GM18517 (cell line): ENCODE data around the gene STX11.

ENCODE experiments used
- ATAC-seq: cut with Tn5 transposase; IDR thresholded peaks from one replicate; pipeline ENCODE4 v1.9.1; 2021; ENCODE audit warnings: mild to moderate bottlenecking, moderate library complexity; ENCODE audit not compliant: unreplicated experiment

Gene STX11

DNA sequence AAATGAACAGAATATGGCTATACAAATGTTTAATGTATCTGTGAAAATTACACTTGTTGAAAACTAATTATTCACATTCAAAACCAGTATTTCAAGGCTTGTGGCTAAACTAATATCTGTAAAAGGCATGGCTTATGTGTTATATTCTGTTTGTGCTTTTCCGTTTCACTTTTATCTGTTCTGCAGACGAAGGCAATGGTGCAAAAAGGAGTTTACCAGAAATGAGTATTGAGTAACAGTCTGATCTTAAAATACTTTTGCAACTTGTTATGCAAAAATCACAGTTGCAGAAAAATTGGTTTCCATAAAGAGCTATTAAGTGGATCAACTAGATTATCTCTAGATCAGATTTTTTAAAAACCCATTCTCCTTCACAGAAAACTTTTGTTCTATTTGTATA is 9.4 kb upstream of the STX11 start:
- ATAC-seq: peak; percentile 90

DNA sequence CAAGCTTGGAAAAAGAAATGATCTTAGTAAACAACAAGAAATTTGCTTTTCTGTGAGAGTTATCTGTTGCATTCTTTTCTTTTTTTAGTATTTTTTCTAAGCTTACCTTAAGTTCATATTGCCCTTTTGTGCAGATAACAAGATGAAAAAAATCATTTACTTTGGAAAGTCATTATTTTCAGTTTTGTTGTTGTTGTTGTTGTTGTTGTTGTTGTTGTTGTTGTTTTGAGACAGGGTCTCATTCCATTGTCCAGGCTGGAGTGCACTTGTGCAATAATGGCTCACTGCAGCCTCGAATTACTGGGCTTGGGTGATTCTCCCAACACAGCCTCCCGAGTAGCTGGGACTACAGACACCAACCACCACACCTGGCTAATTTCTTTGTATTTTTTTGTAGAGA is 8.8 kb upstream of the STX11 start:
- no peak for ATAC-seq

DNA sequence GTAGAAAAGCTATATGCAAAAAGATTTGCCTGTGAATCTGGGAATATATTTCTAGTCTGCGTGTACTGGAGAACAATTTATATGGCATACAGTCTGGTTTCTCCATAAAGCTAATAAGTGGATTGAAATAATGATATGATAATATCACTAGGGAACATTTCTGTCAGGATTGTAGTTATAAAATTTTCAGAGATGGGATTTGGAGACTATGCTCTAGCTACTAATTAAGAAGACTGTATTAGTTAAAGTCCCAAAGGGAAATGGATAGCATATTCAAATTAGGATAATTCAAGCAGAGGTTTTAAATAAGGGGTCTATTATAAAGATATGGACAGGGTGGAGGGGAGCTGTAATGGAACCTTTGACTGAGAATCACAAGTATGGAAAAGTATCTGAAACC is 7.2 kb upstream of the STX11 start:
- no peak for ATAC-seq

DNA sequence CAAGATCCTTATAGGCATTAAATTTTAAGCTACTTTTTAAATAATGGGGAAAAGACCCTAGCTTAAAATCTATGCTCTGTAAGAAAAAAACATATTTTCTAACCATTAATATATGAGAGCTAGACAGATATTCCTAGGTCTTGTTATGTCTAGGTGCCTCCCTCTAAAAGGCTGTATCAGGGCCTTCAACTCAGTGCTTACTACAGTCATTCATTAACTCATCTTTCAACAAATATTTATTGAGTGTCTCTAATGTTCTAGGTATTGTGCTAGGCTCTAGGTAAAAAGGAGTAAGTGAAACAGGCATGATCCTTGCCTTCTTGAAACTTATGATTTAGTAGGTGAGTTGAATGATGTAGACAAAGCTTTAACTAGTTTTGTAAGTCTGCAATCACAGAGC is 6.4 kb upstream of the STX11 start:
- no peak for ATAC-seq

DNA sequence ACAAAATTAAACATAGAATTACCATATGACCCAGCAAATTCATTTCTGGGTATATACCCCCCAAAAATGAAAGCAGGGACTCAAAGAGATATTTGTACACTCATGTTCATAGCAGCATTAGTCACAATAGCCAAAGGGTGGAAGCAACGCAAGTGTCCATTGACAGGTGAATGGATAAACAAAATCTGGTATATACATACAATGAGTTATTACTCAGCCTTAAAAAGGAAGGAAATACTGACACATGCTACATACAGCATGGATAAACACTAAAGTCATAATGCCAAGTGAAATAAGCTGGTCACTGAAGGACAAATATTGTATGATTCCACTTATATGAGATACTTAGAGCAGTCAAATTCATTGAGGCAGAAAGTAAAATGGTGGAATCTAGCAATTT is 5.3 kb upstream of the STX11 start:
- no peak for ATAC-seq

DNA sequence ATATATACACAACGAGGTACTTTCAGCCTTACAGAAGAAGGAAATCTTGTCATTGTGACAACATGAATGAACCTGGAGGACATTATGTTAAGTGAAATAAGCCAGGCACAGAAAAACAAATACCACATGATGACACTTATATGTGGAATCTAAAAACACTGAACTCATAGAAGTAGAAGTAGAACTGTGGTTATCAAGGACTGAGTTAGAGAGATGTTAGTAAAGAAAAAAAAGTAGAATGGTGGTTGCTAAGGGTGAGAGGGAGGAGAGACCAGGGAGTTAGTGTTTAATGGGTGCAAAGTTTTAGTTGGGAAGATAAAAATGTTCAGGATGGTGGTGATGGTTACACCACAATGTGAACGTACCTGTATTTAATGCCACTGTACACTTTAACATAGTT is 4.8 kb upstream of the STX11 start:
- ATAC-seq: no peak

DNA sequence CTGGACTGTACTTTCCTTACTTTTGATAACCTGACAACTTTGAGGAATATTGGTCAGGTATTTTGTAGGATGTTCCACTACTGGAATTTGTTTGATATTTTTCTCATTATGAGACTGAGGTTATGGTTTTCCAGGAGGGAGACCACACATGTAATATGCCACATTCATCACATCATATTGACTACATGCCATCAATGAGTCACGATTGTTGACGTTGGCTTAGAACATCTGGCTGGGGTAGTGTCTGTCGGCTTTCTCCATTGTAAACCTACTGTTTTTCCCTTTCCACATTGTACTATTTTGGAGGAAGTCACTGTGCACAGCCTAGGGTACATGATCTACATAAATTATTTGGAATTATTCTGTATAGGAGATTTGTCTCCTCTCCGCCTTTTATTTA is 1.4 kb upstream of the STX11 start:
- no peak for ATAC-seq

DNA sequence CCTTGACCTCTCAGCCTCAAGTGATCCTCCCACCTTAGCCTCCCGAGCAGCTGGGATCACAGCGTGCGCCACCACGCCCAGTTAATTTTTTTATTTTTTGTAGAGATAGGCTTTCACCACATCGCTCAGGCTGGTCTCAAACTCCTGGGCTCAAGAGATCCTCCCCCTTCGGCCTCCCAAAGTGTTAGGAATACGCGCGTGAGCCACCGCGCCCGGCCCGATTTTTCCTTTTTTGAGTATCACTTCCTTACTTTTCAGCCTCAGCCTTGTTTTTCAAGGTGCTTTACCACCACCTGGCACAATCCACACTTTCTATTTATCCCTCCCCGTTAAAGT is 791 bp upstream of the STX11 start:
- ATAC-seq: no peak

DNA sequence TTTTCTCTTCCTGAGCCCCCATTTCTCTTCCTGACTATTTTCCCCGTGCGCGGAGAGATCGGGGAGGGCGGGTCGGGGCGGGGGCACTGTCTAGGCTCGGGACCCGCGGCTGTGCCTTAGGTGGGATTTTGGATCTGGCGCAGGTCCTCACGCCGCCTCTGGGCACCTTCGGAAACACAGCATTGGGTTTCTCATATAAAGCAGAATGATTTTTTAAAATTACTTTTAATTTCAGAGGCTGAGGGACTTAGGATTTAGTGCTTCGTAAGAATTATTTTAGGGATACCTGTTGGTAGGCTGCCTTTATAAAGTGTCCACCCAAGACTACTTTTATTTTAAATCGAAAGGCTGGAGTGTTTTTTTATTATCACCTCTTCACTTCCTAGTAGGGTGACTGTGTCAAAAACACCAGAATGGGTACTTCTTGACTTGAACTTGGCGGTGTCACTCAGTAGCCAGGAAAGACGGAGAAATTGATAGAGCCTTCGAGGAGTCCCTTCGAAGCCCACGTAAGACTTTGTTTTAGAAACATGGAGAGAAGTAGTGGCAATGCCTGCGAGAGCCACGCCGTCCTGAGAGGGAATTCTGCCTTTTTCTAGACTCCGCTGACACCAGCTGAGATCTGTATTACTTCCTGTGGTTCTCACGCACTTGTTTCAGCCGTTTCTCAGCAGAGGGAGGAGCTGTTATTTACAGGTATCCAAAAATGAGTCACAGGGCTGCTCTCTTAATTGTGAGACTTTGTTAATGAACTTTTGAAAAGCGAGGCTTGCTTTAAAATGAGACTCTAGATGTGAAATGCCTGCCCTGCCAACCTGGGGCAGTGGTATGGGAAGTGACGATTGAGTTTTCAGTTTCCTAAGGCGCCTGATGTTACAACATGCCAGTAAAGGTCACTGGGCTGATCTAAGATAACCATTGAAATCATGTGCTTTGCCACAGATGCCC is 667 bp downstream of the STX11 start:
- ATAC-seq: peak; percentile 71

DNA sequence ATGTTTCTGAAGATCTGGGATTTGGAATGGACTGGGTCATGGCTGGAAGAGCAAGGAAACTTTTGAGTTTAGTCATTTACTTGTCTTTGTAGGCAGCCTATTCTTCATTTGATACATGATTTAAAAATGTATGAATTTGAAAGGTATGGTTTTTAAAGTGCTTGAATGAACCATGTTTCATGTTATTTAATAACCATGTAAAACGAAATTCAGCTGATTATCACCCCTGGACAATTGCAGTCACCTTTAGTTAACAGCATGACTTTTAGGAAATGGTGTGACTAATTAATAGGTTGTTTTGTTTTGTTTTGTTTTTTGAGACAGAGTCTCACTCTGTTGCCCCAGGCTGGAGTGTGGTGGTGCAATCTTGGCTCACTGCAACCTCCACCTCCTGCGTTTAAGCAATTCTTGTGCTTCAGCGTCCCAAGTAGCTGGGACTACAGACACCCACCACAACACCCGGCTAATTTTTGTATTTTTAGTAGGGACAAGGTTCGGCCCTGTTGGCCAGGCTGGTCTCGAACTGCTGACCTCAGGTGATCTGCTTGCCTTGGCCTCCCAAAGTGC is 2.1 kb downstream of the STX11 start:
- no peak for ATAC-seq

DNA sequence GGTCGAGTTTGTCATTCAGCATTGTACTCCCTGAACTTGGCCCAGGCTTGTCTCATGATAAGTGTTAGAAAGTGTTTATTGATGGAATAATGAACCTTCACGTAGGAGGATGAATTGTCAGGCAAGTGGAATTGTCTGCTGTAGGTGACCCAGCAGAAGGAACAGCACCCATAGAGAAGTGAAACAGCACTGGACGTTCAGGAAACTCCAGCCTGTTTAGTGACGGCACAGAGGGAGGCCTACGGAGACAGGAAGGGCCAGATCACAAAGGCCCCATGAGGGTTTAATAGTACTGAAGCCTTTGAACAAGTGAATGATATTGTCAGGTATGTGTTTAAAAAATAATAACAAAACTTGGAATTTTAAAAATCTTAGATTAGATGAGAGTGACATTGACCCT is 2.9 kb downstream of the STX11 start:
- no peak for ATAC-seq

DNA sequence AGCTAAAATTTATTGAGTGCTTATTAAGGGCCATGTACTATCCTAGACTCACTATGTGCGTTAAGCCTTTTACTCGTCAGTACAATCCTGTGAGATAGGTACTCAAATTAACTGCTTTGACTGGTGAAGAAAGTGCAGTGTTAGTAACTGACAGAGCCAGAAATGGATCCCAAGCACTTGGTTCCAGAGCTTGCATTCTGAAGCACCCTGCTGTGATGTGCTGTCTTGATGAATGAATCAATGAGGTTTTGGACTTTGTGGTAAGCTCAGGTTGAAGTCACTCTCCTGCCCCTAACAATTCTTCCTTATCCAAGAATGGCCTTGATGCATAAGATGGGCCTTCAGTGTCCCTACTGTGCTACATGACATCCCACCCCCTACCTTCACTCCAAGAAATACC is 3.7 kb downstream of the STX11 start:
- no peak for ATAC-seq

DNA sequence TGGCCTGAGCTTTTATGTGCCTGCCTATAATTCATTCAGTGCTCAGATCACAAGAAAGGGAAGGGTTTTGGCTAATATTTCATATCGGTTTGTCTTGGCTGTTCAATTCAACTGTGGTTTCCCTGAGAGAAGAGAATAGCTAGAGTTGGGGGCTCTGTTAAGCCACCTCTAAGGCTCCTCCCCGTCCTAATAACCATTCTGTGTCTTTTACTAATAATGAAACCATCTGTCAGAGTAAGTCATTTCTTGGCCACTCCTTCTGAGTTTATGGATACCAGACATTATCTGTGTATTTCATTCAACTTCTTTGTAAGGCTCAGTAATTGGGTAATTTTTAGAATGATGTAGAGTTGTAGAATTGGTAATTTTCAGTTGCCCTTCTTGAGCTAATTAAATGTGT is 5.2 kb downstream of the STX11 start:
- ATAC-seq: peak; percentile 54

DNA sequence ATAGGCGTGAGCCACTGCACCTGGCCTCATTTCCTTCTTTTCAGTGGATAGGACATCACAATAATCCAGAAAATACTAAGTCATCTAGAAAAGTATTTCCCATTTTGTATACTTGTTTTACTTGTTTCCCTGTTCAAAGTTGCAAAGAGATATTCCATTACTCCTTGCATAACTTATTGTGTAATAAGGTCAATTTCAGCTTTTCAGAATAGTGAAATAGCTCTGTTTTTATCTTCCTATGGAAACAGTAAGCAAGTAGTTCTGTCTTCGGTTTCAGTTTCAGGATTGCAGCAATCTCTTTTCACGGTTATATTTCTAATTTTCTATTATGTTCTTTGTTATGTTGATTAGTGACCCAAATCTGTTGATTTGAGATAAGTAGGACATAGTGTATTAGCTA is 6.0 kb downstream of the STX11 start:
- ATAC-seq: no peak

DNA sequence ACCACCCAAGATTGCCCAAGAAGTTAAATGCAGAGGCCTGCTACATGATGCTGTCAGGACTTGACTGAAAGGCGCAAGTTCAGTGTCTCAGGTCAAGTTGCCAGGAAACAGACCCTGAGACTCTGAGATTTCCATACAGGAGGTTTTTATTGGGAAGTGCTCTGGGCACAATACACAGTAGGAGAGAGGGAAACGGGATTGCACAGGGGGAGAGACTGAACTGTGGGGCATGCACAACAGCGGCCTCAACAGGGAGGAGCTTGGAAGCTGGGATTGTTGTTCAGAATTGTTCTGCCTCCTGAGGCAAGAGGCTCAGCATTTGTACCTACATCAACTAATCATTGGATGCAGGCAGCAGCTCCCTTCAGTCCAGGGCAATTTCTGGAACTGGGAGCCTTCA is 6.7 kb downstream of the STX11 start:
- no peak for ATAC-seq

DNA sequence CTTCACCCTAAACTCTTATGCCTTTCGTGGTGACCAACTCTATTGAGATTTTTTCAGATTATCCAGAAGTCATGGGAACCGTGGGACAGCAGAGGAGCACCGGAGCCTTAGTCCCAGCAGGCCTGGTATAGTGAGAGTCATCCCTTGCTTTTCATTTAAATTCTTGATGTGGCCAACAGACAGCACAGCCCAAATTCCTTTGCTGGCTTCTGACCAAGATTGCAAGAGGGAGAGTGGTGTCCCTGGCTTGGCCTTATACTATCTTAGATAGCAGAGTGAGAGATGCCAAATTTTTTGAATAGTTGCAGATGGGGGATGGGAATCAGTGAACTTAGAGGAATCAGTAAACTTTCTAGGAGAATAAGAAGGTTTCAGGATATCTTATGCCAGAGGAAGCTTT is 7.8 kb downstream of the STX11 start:
- no peak for ATAC-seq

DNA sequence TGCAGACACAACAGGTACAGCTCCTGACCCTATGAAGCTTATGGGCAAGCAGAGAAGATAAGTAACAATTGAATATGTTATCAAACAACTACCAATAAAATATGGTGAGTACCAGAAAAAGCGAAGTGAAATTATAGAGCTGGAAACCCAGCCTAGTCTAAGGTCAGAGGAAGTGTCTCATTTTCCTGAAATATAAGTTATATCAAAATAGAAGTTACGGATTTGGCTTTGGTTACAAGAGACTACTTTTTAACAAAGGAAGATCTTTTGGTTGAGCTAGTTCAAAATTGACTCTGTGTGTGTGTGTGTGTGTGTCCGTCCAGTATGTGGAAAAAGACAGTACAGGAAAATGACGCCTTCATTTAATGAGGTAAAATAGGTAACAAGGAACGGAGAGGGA is 8.9 kb downstream of the STX11 start:
- ATAC-seq: no peak

DNA sequence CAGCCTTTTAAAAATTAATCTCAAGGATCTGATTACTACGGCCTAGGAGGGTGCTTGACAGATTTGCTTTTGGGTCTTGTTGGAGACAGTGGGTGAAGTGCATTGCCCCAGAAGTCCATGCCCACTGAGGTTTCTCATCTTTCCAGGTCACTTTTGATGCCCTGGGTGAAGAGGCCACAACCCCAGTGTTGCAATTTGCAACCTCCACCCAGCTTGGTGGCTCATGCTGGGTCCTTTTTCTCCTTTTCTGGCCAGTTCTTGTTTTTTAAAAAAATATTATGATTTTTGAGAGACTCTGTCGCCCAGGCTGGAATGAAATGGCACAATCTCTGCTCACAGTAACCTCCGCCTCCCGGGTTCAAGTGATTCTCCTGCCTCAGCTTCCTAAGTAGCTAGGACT is 9.4 kb downstream of the STX11 start:
- ATAC-seq: no peak

DNA sequence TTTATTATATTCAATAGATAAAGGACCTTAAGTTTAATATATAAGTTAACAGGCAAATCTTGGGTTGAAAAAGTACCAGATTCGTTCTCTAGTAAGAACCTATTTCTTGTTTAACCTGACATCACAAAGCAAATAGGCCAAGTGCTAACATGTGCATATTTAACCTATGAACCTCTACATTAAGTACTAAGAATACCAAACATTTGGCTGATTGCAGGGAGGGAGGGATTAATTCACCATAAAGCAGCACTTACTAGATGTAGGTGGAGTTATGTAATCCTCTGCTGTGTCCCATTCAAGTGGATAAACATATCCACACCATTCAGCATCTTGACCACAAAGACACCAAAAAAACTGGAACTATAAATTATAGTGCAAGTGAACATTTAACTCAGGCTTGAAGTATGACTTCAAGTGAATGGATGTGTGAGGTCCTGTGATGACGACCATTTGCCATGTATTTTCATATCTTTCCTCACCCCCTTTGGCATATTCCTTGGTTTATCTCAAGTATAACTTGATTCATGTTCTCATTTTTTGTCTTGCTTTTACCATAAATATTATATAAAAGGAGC is 10.2 kb downstream of the STX11 start:
- ATAC-seq: no peak

DNA sequence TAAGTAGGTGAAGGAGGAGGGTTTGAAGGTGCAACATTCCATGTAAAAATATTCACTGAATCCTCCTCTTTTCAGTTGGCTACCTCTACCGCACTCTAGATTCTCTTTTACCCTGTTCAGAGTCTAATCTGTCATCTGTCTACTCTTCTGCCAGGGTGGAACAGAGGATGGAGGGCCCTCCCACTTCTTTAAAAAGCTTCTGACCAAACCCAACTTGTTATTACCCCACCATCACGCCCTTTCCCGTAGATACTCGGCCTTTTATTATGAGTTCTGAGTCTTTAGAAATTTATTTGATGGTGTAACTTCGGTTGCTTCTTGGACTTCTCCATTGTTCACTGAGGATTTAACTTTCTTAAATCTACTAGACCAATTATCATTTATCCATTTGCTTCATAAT is 11.7 kb downstream of the STX11 start:
- no peak for ATAC-seq

DNA sequence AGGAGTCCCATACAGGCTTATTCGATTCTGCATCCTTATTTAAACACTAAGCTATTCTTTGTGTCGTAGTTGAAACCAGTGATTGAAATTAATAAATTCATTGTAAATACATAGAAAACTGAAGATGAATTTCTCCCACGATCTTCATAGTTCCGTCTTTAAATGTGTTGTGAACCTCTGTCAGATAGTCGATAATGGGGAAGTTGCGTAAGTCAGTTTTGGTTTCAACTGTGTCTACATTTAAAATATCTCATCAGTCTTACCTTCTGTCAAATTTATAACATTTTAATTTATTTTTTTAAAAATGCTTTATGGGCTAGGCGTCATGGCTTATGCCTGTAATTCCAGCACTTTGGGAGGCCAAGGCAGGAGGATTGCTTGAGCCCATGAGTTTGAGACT is 12.7 kb downstream of the STX11 start:
- ATAC-seq: peak; percentile 60

DNA sequence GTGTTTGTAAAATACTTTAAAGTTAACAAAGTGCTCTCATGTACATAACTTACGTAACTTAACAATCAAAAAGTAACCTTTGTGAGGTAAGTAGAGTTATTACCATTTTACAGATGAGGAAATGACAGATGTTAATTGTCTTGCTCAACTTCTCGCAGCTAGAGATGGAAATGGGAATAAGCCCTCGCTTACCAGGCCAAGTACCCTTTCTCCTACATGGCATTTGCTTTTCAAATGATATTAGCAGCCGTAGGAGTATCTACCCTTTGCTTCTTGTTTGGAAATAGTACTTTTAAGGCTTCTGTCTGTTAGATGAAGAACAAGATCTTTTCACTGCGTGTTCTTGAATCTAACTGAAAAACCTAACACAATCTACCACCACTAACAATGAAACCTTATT is 15.5 kb downstream of the STX11 start:
- ATAC-seq: no peak
